Stimulated activated CD4-positive, alpha-beta T cell treated with anti-CD3 and anti-CD28 coated beads, Interleukin-12 subunit alpha, Interleukin-12 subunit beta, amount 100 ng/mL, for 48 hours (primary cell): ENCODE data around the gene SCN2B.
A peak's percentile ranks its signal among the peaks of the same experiment; 100 is the strongest.

Experiments
- DNase-seq, 3 donors: peaks; one replicate each; pipeline ENCODE4 v3.0.0-alpha.2; 2020; ENCODE audit warnings: low read depth in 2 of 3, low spot score in 1 of 3

The SCN2B gene

DNA sequence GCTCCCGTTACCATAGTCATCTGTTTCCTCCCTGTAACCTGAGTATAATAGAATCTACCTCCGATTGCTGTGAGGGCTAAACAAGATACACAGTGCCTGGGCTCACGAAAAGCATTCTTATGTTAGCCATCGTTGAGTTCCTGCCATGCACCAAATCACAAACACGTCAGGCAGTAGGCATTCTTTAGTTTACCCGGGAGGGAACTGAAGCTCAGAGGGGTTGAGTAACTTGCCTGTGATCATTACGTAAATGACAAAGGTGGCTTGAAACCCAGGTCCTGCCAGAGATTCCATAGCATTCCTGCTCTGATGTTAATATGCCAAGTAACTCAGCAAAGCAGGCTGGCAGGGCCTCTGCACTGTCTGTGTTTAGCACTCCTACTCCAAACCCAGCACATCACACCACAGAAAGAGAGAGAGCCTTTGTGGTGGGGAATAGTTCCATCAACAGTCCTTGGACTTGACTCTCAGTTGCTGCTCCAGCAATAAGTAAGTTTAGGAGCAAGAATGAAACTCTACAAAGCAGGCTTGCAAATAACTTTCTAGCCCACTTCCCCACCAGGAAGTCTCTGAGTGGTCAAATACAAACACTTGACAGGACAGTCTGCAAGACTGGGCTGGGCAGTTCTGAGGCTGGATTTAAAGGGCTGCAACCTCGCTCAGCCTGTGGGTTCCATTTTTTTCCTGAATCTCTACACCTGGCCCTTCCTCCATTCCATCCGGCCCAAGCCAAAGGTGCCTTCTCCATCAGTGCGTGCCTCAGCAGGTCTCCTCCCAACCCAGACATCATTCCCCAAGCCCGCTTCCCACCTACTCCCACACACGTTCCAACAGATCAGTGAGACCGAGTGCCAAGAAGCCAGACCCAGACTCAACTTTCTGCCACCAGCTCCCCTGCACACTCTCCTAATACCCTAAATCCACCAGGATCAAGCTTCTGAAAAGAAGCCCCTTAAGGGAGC is 1.1 kb downstream of the SCN2B start:
- DNase-seq = no peak

DNA sequence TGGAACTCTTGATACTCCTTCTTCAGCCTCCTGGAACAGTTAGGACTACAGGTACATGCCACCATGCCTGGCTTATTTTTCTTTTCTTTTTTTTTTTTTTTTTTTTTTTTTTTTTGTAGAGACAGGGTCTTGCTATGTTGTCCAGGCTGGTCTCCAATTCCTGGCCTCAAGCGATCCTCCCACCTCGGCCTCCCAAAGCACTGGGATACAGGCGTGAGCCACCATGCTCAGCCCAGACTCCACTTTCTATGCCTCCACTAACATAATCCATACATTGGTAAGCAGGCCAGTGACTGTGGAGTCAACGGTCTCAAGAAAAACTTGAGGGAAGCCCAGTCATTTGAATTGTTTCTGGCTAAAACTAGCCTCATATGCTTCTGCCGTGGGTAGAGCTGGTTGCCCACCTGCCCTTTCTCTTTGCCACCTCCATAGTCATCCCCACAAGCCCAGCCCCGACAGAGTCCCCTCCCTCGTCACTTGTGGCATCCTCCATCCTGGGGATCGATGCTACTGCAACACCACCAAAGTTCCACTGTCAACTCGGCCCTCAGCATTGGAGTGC is 2.4 kb downstream of the SCN2B start:
- no peak for DNase-seq

DNA sequence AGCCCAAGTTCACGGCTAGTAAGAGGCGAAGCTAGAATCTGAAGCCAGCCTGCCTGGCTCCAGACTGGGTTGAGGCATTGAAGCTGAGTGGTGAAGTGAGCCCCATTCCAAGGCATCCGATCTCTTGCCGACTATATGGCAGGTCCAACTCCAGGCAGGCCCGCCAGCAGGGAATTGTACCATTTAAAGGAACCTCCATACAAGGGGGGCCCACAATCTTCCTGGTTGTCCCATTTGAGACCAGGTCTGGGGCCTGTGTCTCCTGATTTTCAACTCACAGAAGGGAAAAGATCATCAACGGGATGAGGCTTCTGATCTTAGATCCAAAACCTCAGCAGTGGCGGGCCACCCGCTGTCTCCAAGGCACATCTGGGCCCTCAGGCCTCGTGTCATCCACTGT is 4.1 kb downstream of the SCN2B start:
- DNase-seq = no peak

- DNase-seq = peak; percentile 51 to 77 (median 66)
These were observed 5.0 kb downstream of the SCN2B start for GRCh38 chr11:118171269-118172062.

DNA sequence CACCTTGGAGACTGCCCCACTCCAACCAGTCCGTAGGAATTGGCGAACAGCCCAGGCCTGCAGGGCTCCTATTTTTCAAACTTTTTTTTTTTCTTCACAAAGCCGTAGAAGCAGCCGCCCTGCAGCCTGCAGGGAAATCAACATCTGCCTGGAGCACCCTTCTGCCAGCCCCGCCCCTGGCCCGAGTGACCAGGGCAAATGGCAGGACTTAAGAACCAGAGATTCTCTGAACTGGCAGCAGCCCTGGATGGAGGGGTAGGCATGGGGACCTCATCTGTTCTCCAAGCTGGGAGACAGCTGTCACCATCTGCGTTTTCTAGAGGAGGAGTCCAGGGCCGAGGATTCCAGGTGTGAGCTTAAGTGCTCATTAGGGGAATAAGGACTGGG is 5.6 kb downstream of the SCN2B start:
- no peak for DNase-seq

GRCh38 chr11:118170231-118170630 is 6.2 kb downstream of the SCN2B start:
- DNase-seq = no peak

DNA sequence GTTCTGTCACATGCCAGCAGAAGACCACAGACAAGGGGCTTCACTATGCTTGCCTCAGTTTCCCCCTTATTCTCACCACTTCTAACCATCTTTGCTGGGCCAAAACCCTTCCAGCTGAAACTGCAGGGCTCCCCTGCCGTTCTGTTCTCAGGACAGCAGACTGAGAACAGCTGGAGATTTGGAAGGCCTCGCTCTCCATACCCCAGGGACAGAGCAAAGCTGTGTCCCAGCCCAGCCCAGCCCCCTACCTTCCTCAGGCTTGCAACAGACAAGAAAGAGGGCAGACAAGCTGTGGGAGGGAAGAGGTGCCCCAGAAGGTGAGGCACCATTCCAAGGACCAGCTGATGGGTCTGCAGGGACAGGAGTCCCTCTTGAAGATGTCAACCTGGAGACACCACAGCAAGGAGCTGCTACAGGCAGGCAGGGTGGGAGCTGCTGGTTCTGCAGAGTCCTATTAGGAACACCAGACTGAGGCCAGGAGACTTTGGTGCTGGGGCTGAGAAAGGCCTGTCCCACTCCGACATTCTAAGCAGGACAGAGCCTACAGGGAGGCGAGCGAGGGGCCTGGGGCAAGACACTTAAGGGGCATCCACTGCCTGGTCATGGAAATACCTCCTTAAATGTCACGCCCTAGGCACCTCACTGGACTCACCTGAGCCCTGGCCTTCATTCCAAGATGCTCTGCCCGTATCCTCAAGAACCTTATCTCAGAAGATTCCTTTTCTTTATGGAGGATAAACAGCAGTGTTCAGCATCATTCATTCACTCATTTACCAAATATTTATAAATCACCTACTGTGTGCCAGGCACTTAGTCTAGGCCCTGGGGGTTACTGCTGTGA is 6.9 kb downstream of the SCN2B start:
- no peak for DNase-seq

GRCh38 chr11:118168751-118169150 is 7.7 kb downstream of the SCN2B start:
- DNase-seq = no peak

- DNase-seq = no peak
These were observed 8.1 kb downstream of the SCN2B start for GRCh38 chr11:118168316-118168715.

GRCh38 chr11:118167906-118168305 is 8.5 kb downstream of the SCN2B start:
- no peak for DNase-seq

DNA sequence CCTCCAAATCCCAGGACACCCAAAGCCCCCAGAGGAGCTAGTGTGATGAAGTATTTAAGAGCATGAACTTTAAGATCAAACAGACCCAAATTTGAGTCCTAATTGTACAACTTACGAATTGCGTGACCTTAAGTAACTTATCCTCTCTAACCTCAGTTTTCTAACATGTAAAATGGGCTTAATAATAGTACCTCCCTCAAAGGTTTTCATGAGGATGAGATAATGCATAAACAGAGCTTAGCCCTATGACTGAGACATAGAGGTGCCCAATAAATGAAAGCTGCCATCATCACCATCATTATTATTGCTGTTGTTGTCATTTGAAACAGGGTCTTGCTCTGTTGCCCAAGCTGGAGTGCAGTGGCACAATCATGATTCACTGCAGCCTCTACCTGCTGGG is 9.2 kb downstream of the SCN2B start:
- DNase-seq = no peak

DNA sequence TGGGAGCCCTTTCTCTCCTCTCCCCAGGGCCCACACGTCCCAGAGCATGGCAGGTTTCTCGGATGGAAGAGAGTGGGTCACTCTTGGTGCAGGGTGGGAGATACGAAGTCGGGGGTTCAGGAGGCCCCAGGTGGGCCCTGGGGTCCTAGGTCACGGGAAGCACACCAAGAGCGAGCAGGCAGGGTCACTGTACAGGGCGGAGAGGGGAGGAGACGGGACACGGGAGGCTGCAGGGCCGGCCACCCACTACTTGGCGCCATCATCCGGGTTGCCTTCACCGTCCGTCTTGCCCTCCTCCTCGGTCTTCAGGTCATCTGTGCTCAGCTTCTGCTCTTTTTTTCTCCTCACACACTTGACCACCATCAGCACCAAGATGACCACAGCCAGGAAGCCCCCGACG is 9.8 kb downstream of the SCN2B start:
- no peak for DNase-seq

GRCh38 chr11:118164885-118165284 is 11.6 kb downstream of the SCN2B start:
- no peak for DNase-seq

GRCh38 chr11:118163494-118163893 is 12.9 kb downstream of the SCN2B start:
- no peak for DNase-seq

DNA sequence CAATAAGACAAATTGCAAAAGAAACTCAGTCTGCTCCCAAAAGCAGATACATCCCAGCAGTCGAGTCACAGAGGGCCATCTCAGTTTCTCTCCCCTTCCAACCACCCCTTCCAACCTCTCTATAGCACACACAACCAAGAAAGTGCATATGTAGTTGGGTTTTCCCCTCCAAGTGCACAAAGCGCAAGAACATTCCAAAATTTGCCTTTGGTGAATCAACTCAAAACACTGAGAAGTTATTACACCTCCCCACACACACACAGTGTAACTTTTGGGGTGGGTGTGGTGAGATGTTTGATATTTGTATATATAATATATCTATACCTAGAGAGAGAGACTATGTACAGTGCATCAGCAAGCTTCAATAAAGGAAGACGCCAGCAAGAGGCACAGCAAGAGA is 13.6 kb downstream of the SCN2B start:
- no peak for DNase-seq

- DNase-seq = no peak
These were observed 14.7 kb downstream of the SCN2B start for GRCh38 chr11:118161786-118162185.

DNA sequence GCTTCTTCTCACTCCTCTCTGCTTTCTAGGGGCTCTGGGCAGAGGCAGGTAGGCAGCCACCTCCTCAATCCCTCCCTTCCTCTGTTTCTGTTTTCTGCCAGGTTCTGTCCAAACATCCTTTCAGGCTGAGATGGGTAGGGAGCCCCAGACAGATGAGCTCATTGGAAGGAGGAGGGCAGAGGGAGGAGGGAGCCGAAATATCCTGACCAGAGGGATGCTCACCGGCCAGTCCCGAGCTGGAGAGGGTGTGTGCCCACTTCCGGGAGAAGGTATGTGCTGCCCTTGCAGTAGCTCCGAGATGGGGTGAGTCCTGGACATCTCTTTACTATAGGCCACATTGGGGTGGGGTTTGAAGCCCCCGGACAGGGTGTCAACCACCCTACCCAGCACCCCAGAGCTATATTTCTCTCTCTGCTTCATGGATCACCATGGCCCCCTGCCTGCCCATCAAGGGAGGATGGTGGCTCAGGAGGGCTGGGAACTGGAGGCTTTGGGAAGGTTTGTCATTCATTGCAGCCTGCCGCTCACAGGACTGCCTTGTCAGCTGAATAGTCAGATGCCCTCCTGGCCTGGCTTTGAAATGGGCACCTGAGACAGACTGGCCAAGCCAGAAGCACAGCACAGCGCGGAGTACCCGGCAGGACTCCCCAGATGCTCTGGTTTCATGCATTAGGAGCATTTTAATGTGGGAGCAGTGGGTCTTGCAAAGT is 19.1 kb downstream of the SCN2B start:
- no peak for DNase-seq

DNA sequence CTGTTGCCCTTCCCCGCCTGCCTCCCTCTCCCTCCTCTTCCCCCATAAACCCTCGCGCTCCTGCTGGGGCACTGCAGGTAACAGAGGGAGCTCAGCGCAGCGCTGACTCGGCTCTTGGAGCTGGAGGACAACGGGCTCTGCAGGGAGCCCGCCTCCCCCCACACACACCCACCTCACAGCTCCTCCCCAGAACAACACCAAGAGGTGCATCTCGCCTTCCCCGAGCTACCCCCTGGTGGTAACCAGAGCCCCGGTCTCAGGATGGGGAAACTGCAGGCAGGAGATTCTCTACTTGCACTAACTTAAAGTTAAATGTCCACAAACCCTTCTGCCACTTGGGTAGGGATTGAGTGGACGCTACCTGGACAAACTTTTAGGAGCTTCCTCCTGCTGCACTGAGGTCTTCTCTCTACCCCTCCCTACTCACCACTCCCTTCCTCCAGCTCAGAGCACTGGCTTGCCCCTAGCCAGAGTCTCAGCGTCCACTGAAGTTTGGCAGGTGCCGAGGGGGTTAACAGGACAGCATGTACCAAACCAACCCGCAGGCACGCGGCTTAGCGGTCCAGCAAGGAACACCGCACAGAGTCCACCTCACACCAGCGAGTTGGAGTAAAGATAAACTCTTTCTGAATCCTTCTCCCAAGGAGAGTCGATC is 19.8 kb downstream of the SCN2B start:
- no peak for DNase-seq

DNA sequence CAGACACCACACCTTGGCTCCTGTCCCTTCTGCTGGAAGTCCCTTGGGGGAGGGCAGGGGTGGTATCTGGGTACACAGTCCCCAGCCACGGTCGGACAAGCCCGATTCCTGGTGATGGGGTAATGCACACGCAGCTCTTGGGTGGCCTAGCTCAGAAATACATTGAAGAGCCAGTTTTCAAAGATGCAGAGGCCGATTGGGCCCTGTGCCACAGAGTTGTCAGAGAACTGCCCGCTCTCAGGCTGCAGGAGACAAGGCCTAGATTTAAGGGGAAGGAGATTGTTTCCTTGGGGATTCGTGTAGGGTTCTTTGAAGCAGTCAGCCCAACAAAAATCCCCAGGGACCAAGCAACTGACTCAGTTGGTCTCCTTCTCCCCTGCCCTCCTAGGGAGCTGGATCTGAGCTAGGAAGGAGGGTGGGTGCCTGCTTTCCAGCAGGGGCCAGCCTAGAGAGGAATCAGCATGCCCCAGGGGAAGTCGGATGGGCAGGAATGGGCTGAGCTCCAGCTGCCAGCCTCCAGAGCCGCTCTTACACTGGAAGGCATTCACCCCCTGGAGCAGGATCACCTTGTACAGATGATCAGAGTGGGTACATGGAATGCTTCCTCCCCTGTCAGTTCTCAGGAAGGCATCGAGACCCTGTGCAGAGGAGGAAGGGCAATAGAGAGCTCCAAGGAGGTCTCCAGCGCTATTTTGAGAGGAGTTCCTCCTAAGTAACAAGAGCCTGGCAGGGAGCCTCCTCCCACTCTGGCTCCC is 20.5 kb downstream of the SCN2B start:
- DNase-seq = no peak
